ENCODE data around the gene IGFL2. TPM values are rescaled to one million over a fixed set of nuclear protein-coding genes. Genes with fewer than 3 reads are reported as not detected.

IGFL2 gene
- total RNA-seq, 1 donor from 2014 or later = not detected

GRCh38 chr19:46196410-46197124 is 48.5 kb downstream of the IGFL2 start:
- H3K27me3 Mint-ChIP-seq = peaks cover 23% of the 10 kb centered on the region
- H3K4me1 Mint-ChIP-seq (ENCODE audit: low read depth) = peaks cover 2% of the 10 kb centered on the region
- no peaks in the 10 kb centered on the region for H3K9me3 Mint-ChIP-seq (ENCODE audit: low read depth)
- H3K27ac Mint-ChIP-seq = peak overlapping the region; percentile 48
- no peak for DNase-seq (ENCODE audit: low spot score, unreplicated experiment)
- H3K4me3 Mint-ChIP-seq (ENCODE audit: low read depth) = no peak overlapping the region
- no peak for TF ChIP-seq CTCF (IDR thresholded peaks at IDR 0.05; ENCODE audit: unreplicated experiment)
- H3K36me3 Mint-ChIP-seq (ENCODE audit: insufficient read depth) = no peaks in the 10 kb centered on the region

GRCh38 chr19:46197314-46198070 is 49.5 kb downstream of the IGFL2 start:
- Mint-ChIP-seq H3K36me3 (ENCODE audit: insufficient read depth) (no peaks in the 10 kb centered on the region), H3K27me3 (peaks cover 26% of the 10 kb centered on the region), H3K4me1 (ENCODE audit: low read depth) (peaks cover 2% of the 10 kb centered on the region), H3K27ac (no peak overlapping the region), H3K4me3 (ENCODE audit: low read depth) (no peak overlapping the region), H3K9me3 (ENCODE audit: low read depth) (no peaks in the 10 kb centered on the region)
- no peak for DNase-seq (ENCODE audit: low spot score, unreplicated experiment)
- no peak for TF ChIP-seq CTCF (IDR thresholded peaks at IDR 0.05; ENCODE audit: unreplicated experiment)

GRCh38 chr19:46198756-46199155 is 50.7 kb downstream of the IGFL2 start:
- no peak overlapping the region for H3K27ac Mint-ChIP-seq
- no peak for DNase-seq (ENCODE audit: low spot score, unreplicated experiment)
- peaks cover 20% of the 10 kb centered on the region for H3K27me3 Mint-ChIP-seq
- H3K4me1 Mint-ChIP-seq (ENCODE audit: low read depth) = peaks cover 2% of the 10 kb centered on the region
- H3K9me3 Mint-ChIP-seq (ENCODE audit: low read depth) = peaks cover 4% of the 10 kb centered on the region
- no peak overlapping the region for H3K4me3 Mint-ChIP-seq (ENCODE audit: low read depth)
- TF ChIP-seq CTCF (IDR thresholded peaks at IDR 0.05; ENCODE audit: unreplicated experiment) = no peak
- no peaks in the 10 kb centered on the region for H3K36me3 Mint-ChIP-seq (ENCODE audit: insufficient read depth)

- peaks cover 16% of the 10 kb centered on the region for H3K27me3 Mint-ChIP-seq
- no peak overlapping the region for H3K4me3 Mint-ChIP-seq (ENCODE audit: low read depth)
- no peak for TF ChIP-seq CTCF (IDR thresholded peaks at IDR 0.05; ENCODE audit: unreplicated experiment)
- H3K36me3 Mint-ChIP-seq (ENCODE audit: insufficient read depth) = no peaks in the 10 kb centered on the region
- H3K4me1 Mint-ChIP-seq (ENCODE audit: low read depth) = no peaks in the 10 kb centered on the region
- no peak overlapping the region for H3K27ac Mint-ChIP-seq
- peaks cover 4% of the 10 kb centered on the region for H3K9me3 Mint-ChIP-seq (ENCODE audit: low read depth)
- DNase-seq (ENCODE audit: low spot score, unreplicated experiment) = no peak
Observed at GRCh38 chr19:46201454-46202310, 53.6 kb downstream of the IGFL2 start.

- H3K27me3 Mint-ChIP-seq = peaks cover 10% of the 10 kb centered on the region
- TF ChIP-seq CTCF (IDR thresholded peaks at IDR 0.05; ENCODE audit: unreplicated experiment) = no peak
- no peak for DNase-seq (ENCODE audit: low spot score, unreplicated experiment)
- H3K27ac Mint-ChIP-seq = no peak overlapping the region
- H3K36me3 Mint-ChIP-seq (ENCODE audit: insufficient read depth) = no peaks in the 10 kb centered on the region
- H3K9me3 Mint-ChIP-seq (ENCODE audit: low read depth) = peaks cover 4% of the 10 kb centered on the region
- H3K4me1 Mint-ChIP-seq (ENCODE audit: low read depth) = no peaks in the 10 kb centered on the region
- H3K4me3 Mint-ChIP-seq (ENCODE audit: low read depth) = no peak overlapping the region
Observed at GRCh38 chr19:46202426-46202825, 54.4 kb downstream of the IGFL2 start.
